Measurements from ENCODE around the gene GABRA5.

GABRA5 gene

DNA sequence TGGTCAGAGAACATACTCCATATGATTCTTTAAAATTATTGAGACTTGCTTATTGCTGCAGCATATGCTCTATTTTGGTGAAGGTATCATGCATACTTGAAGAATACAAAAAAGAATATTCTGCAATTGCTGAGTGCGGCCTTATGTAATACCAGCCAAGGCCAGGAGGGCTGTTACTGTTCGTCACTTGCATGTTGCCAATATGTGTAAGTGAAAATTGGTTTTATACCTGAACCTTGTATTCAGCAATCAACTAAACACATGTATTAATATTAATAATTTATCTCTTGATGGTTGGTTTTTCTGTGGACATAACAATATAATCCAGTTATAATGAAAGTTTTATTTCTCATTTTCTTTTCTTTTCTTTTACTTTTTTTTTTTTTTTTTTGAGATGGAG lies 13.9 kb upstream of the GABRA5 start:
- no peaks in the 10 kb centered on the region for H3F3A ChIP-seq (ENCODE audit: low read depth)
- H3K79me2 ChIP-seq (ENCODE audit: insufficient read depth, low read length) = no peaks in the 10 kb centered on the region
- no peaks in the 10 kb centered on the region for H4K20me1 ChIP-seq (ENCODE audit: insufficient read depth, low read length, poor library complexity, severe bottlenecking)
- H3K36me3 ChIP-seq (ENCODE audit: insufficient read depth, low read length) = no peaks in the 10 kb centered on the region
- H3K9me2 ChIP-seq (replicated peaks; ENCODE audit: low read depth, low read length) = no peaks in the 10 kb centered on the region
- H3K4me2 ChIP-seq (ENCODE audit: low read depth, low read length, poor library complexity, severe bottlenecking) = no peak overlapping the region
- H3K9ac ChIP-seq (ENCODE audit: low read depth, low read length, poor library complexity, severe bottlenecking) = no peak overlapping the region
- H3K27me3 ChIP-seq (ENCODE audit: insufficient read depth, low read length, poor library complexity, severe bottlenecking) = no peaks in the 10 kb centered on the region
- no peak overlapping the region for H3K4me3 ChIP-seq (ENCODE audit: low read length, poor library complexity, severe bottlenecking)
- H3K9me3 ChIP-seq (ENCODE audit: insufficient read depth, low read depth, low read length) = peaks cover 12% of the 10 kb centered on the region
- TF ChIP-seq EZH2phosphoT487 (IDR thresholded peaks at IDR 0.05; ENCODE audit: borderline replicate concordance) = no peak
- TF ChIP-seq, protein P1, sequence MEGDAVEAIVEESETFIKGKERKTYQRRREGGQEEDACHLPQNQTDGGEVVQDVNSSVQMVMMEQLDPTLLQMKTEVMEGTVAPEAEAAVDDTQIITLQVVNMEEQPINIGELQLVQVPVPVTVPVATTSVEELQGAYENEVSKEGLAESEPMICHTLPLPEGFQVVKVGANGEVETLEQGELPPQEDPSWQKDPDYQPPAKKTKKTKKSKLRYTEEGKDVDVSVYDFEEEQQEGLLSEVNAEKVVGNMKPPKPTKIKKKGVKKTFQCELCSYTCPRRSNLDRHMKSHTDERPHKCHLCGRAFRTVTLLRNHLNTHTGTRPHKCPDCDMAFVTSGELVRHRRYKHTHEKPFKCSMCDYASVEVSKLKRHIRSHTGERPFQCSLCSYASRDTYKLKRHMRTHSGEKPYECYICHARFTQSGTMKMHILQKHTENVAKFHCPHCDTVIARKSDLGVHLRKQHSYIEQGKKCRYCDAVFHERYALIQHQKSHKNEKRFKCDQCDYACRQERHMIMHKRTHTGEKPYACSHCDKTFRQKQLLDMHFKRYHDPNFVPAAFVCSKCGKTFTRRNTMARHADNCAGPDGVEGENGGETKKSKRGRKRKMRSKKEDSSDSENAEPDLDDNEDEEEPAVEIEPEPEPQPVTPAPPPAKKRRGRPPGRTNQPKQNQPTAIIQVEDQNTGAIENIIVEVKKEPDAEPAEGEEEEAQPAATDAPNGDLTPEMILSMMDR (conservative IDR thresholded peaks at IDR 0.05; ENCODE audit: low read length) = no peak
- H3K4me1 ChIP-seq (ENCODE audit: insufficient read depth, low read length, poor library complexity, severe bottlenecking) = no peaks in the 10 kb centered on the region
- H2AFZ ChIP-seq (ENCODE audit: low read length) = no peak overlapping the region

DNA sequence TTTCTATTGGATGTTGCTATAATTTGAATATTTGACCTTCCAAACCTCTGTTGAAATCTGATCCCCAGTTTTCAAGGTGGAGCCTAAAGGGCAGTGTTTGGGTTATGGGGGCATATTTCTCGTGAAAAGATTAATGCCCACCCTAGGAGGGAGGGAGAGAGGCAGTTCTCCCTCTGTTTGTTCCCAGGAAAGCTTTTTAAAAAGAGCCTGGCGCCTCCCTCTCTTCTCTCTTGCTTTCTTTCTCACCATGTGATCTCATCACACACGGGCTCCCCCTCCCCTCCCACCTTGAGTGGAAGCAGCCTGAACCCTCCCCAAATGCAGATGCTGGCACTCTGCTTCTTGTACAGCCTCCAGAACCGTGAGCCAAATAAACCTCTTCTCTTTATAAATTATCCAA lies 12.4 kb upstream of the GABRA5 start:
- no peak overlapping the region for H3K4me3 ChIP-seq (ENCODE audit: low read length, poor library complexity, severe bottlenecking)

DNA sequence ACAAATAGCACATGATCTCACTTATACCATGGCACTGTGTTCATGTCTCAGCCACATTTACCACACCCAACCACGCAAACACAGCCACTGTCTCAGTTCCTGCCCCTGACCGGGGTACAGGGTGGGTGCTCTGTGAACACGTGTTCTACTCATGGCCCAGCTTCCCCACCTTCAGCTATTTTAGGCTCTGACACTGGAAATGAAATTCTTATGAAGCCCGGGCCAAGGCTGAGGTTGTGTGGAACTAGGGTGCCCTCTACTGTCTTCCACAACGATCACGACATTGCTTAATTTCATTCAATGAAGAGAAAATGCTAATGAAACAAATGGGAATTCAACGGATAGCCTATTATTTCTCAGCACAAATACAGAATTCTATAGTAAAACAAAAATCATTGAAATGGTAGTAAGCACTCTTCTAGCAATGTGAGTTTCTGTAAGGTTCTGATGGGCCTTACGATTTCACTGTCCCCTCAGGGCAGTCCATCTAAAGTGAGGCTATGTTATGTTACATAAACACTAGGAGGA lies 2.1 kb upstream of the GABRA5 start:
- TF ChIP-seq, protein P1 (conservative IDR thresholded peaks at IDR 0.05; ENCODE audit: low read length) = peak; percentile 73
- no peak for TF ChIP-seq EZH2phosphoT487 (IDR thresholded peaks at IDR 0.05; ENCODE audit: borderline replicate concordance)
- Histone ChIP-seq H3K4me2 (ENCODE audit: low read depth, low read length, poor library complexity, severe bottlenecking) (no peak overlapping the region), H3K9me3 (ENCODE audit: insufficient read depth, low read depth, low read length) (no peaks in the 10 kb centered on the region), H3K9ac (ENCODE audit: low read depth, low read length, poor library complexity, severe bottlenecking) (no peak overlapping the region), H3K9me2 (replicated peaks; ENCODE audit: low read depth, low read length) (no peaks in the 10 kb centered on the region), H3K79me2 (ENCODE audit: insufficient read depth, low read length) (no peaks in the 10 kb centered on the region), H2AFZ (ENCODE audit: low read length) (no peak overlapping the region), H3K4me1 (ENCODE audit: insufficient read depth, low read length, poor library complexity, severe bottlenecking) (no peaks in the 10 kb centered on the region), H3F3A (ENCODE audit: low read depth) (no peaks in the 10 kb centered on the region), H3K36me3 (ENCODE audit: insufficient read depth, low read length) (no peaks in the 10 kb centered on the region), H3K27me3 (ENCODE audit: insufficient read depth, low read length, poor library complexity, severe bottlenecking) (no peaks in the 10 kb centered on the region), H4K20me1 (ENCODE audit: insufficient read depth, low read length, poor library complexity, severe bottlenecking) (no peaks in the 10 kb centered on the region), H3K4me3 (ENCODE audit: low read length, poor library complexity, severe bottlenecking) (no peak overlapping the region)

More for the DNA sequence above, 12.4 kb upstream of the GABRA5 start:
- Histone ChIP-seq H3K79me2 (ENCODE audit: insufficient read depth, low read length) (no peaks in the 10 kb centered on the region), H3K9me3 (ENCODE audit: insufficient read depth, low read depth, low read length) (peaks cover 8% of the 10 kb centered on the region), H3K4me2 (ENCODE audit: low read depth, low read length, poor library complexity, severe bottlenecking) (no peak overlapping the region), H3K9me2 (replicated peaks; ENCODE audit: low read depth, low read length) (no peaks in the 10 kb centered on the region), H3K36me3 (ENCODE audit: insufficient read depth, low read length) (no peaks in the 10 kb centered on the region), H2AFZ (ENCODE audit: low read length) (no peak overlapping the region), H3K4me1 (ENCODE audit: insufficient read depth, low read length, poor library complexity, severe bottlenecking) (no peaks in the 10 kb centered on the region), H3K9ac (ENCODE audit: low read depth, low read length, poor library complexity, severe bottlenecking) (no peak overlapping the region), H3K27me3 (ENCODE audit: insufficient read depth, low read length, poor library complexity, severe bottlenecking) (no peaks in the 10 kb centered on the region), H3F3A (ENCODE audit: low read depth) (no peaks in the 10 kb centered on the region), H4K20me1 (ENCODE audit: insufficient read depth, low read length, poor library complexity, severe bottlenecking) (no peaks in the 10 kb centered on the region)
- TF ChIP-seq, protein P1 (conservative IDR thresholded peaks at IDR 0.05; ENCODE audit: low read length) = no peak
- TF ChIP-seq EZH2phosphoT487 (IDR thresholded peaks at IDR 0.05; ENCODE audit: borderline replicate concordance) = no peak

Data from Loucy (cell line).